H9 (cell line): ENCODE measurements around the gene HIRA. TPM values are rescaled to one million over a fixed set of nuclear protein-coding genes. Genes with fewer than 3 reads are reported as not detected.

Experiments used
- DNase-seq: peaks from one replicate; pipeline ENCODE4 v3.0.0-alpha.2; 2017
- H2AFZ ChIP-seq: one replicate; pipeline ENCODE4 v1.6.1; 2013; ENCODE audit warnings: mild to moderate bottlenecking, low read length, control low read depth, moderate library complexity
- H2AK5ac ChIP-seq: 2 replicates; pipeline ENCODE4 v1.6.1; 2013; ENCODE audit warnings: low read length, control low read depth, mixed read lengths; ENCODE audit not compliant: insufficient read length
- H2BK120ac ChIP-seq: one replicate; pipeline ENCODE4 v1.6.1; 2013; ENCODE audit warnings: low read depth, mild to moderate bottlenecking, low read length, control low read depth, inconsistent platforms; ENCODE audit not compliant: poor library complexity, severe bottlenecking
- H2BK12ac ChIP-seq: 2 replicates; pipeline ENCODE4 v1.6.1; 2013; ENCODE audit warnings: low read length, control low read depth, mixed read lengths, low read depth; ENCODE audit not compliant: insufficient read length
- H2BK15ac ChIP-seq: 2 replicates; pipeline ENCODE4 v1.6.1; 2013; ENCODE audit warnings: low read depth, low read length, control low read depth
- H2BK20ac ChIP-seq: one replicate; pipeline ENCODE4 v1.6.1; 2013; ENCODE audit warnings: low read depth, mild to moderate bottlenecking, low read length, control low read depth, inconsistent platforms; ENCODE audit not compliant: poor library complexity, severe bottlenecking
- H2BK5ac ChIP-seq: 2 replicates; pipeline ENCODE4 v1.6.1; 2013; ENCODE audit warnings: low read length, control low read depth, mixed read lengths; ENCODE audit not compliant: insufficient read length
- H3K14ac ChIP-seq: 2 replicates; pipeline ENCODE4 v1.6.1; 2013; ENCODE audit warnings: low read length, control low read depth; ENCODE audit not compliant: insufficient read depth
- H3K18ac ChIP-seq: 2 replicates; pipeline ENCODE4 v1.6.1; 2013; ENCODE audit warnings: low read depth, mild to moderate bottlenecking, mixed read lengths, low read length, control low read depth; ENCODE audit not compliant: insufficient read length
- H3K23ac ChIP-seq: 2 replicates; pipeline ENCODE4 v1.6.1; 2013; ENCODE audit warnings: low read length, control low read depth, mixed read lengths, low read depth; ENCODE audit not compliant: insufficient read length
- H3K23me2 ChIP-seq: 2 replicates; pipeline ENCODE4 v1.6.1; 2013; ENCODE audit warnings: low read depth, mild to moderate bottlenecking, mixed read lengths, low read length, control low read depth; ENCODE audit not compliant: insufficient read length, poor library complexity, severe bottlenecking
- H3K27ac ChIP-seq: 2 replicates; pipeline ENCODE4 v1.5.1; 2013; ENCODE audit warnings: low read length, control low read depth, mixed read lengths, low read depth; ENCODE audit not compliant: insufficient read length
- H3K27me3 ChIP-seq: 2 replicates; pipeline ENCODE4 v1.6.1; 2013; ENCODE audit warnings: low read length, control low read depth, inconsistent platforms; ENCODE audit not compliant: insufficient read depth
- H3K4ac ChIP-seq: 2 replicates; pipeline ENCODE4 v1.6.1; 2013; ENCODE audit warnings: low read depth, mild to moderate bottlenecking, control low read depth, inconsistent platforms, low read length, moderate library complexity
- H3K4me1 ChIP-seq: 2 replicates; pipeline ENCODE4 v1.6.1; 2013; ENCODE audit warnings: low read length, control low read depth, inconsistent platforms; ENCODE audit not compliant: insufficient read depth
- H3K4me2 ChIP-seq: 2 replicates; pipeline ENCODE4 v1.6.1; 2013; ENCODE audit warnings: low read length, control low read depth, mixed read lengths; ENCODE audit not compliant: insufficient read length, insufficient read depth
- H3K56ac ChIP-seq: 2 replicates; pipeline ENCODE4 v1.6.1; 2013; ENCODE audit warnings: low read depth, mild to moderate bottlenecking, mixed read lengths, low read length, control low read depth; ENCODE audit not compliant: insufficient read length
- H3K79me1 ChIP-seq: 2 replicates; pipeline ENCODE4 v1.6.1; 2013; ENCODE audit warnings: low read depth, mild to moderate bottlenecking, moderate library complexity, low read length, control low read depth, inconsistent platforms; ENCODE audit not compliant: insufficient read depth, poor library complexity, severe bottlenecking
- H3K79me2 ChIP-seq: 2 replicates; pipeline ENCODE4 v1.6.1; 2013; ENCODE audit warnings: low read length, control low read depth, inconsistent platforms; ENCODE audit not compliant: insufficient read depth
- H3K9ac ChIP-seq: 2 replicates; pipeline ENCODE4 v1.6.1; 2013; ENCODE audit warnings: low read length, control low read depth, mixed read lengths; ENCODE audit not compliant: insufficient read length; ENCODE audit errors: extremely low read depth
- H3K9me3 ChIP-seq: one replicate; pipeline ENCODE4 v1.6.1; 2013; ENCODE audit warnings: low read depth, low read length, inconsistent platforms; ENCODE audit not compliant: control insufficient read depth
- H3T11ph ChIP-seq: one replicate; pipeline ENCODE4 v1.6.1; 2013; ENCODE audit warnings: mild to moderate bottlenecking, low read length, control low read depth, inconsistent platforms
- H4K20me1 ChIP-seq: one replicate; pipeline ENCODE4 v1.6.1; 2013; ENCODE audit not compliant: control insufficient read depth, insufficient read length, insufficient read depth
- H4K5ac ChIP-seq: 2 replicates; pipeline ENCODE4 v1.6.1; 2013; ENCODE audit warnings: low read depth, mild to moderate bottlenecking, mixed read lengths, low read length, control low read depth; ENCODE audit not compliant: insufficient read length
- H4K8ac ChIP-seq: replicated peaks from 2 replicates; pipeline ENCODE4 v1.6.1; 2013; ENCODE audit warnings: low read length, control low read depth, mixed read lengths, low read depth; ENCODE audit not compliant: insufficient read length
- H4K91ac ChIP-seq: 2 replicates; pipeline ENCODE4 v1.6.1; 2013; ENCODE audit warnings: low read depth, mild to moderate bottlenecking, moderate library complexity, mixed read lengths, low read length, control low read depth; ENCODE audit not compliant: insufficient read length
- H3K27ac Mint-ChIP-seq, 3 experiments: 2 replicates in 2 of 3; 3 replicates in 1 of 3; pipeline ENCODE4 v1.8.0; 2020 to 2021; ENCODE audit warnings: mixed read lengths in 3 of 3, mild to moderate bottlenecking in 1 of 3, moderate library complexity in 1 of 3
- H3K27me3 Mint-ChIP-seq: 2 replicates; pipeline ENCODE4 v1.8.0; 2021; ENCODE audit warnings: low read depth, mild to moderate bottlenecking, moderate library complexity, mixed read lengths
- H3K36me3 Mint-ChIP-seq, 3 experiments: 2 replicates in 2 of 3; 3 replicates in 1 of 3; pipeline ENCODE4 v1.8.0; 2020 to 2021; ENCODE audit warnings: low read depth in 3 of 3, mixed read lengths in 3 of 3; ENCODE audit not compliant: insufficient read depth in 1 of 3
- H3K4me1 Mint-ChIP-seq, 2 experiments: 2 replicates each; pipeline ENCODE4 v1.8.0; 2020; ENCODE audit warnings: mixed read lengths in 2 of 2
- H3K4me3 Mint-ChIP-seq, 2 experiments: 2 replicates in 1 of 2; 3 replicates in 1 of 2; pipeline ENCODE4 v1.8.0; 2020 to 2021; ENCODE audit warnings: mild to moderate bottlenecking in 2 of 2, mixed read lengths in 2 of 2, moderate library complexity in 1 of 2
- H3K9me3 Mint-ChIP-seq, 2 experiments: 2 replicates in 1 of 2; 3 replicates in 1 of 2; pipeline ENCODE4 v1.8.0; 2020; ENCODE audit warnings: mild to moderate bottlenecking in 2 of 2, mixed read lengths in 2 of 2, moderate library complexity in 1 of 2
- WGBS: extraction: QIAGEN DNeasy Blood & Tissue Kit; methylation state at CpG from one replicate; pipeline ENCODE4 v1.1.7; 2013; ENCODE audit warnings: missing lambda C conversion rate, low lambda C conversion rate, mixed read lengths; ENCODE audit not compliant: insufficient read length; ENCODE audit errors: extremely low coverage; 5-methylcytosine and 5-hydroxymethylcytosine counted together
- total RNA-seq: library from RNA; stranded (reverse); gene quantifications from 2 replicates; pipeline ENCODE4 v1.2.1, GENCODE V29; 2021
- TF ChIP-seq, protein P1 (sequence below): fragments of 200-600 bp; sonication (generic); conservative IDR thresholded peaks from 3 replicates; pipeline ENCODE4 v1.8.0; 2021; ENCODE audit warnings: antibody characterized with exemption, mild to moderate bottlenecking

Gene HIRA
- total RNA-seq, 1 experiment from 2014 or later, result 51.9 TPM

DNA sequence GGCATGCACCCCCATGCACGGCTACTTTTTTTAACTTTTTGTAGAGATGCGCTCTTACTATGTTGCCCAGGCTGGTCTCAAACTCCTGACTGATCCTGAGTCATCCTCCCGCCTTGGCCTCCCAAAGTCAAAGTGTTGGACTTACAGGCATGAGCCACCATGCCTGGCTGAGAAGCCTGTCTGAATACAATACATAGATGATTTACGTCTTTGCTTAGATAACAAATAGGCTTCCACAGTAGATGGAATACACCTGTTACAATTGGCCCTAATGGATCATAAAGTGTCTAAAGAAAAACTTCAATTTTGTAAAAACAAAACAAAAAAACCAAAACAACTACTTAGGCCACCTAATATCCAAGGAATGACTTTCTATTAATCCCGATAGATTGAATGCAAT, 127.0 kb downstream of the HIRA start:
- TF ChIP-seq, protein P1, sequence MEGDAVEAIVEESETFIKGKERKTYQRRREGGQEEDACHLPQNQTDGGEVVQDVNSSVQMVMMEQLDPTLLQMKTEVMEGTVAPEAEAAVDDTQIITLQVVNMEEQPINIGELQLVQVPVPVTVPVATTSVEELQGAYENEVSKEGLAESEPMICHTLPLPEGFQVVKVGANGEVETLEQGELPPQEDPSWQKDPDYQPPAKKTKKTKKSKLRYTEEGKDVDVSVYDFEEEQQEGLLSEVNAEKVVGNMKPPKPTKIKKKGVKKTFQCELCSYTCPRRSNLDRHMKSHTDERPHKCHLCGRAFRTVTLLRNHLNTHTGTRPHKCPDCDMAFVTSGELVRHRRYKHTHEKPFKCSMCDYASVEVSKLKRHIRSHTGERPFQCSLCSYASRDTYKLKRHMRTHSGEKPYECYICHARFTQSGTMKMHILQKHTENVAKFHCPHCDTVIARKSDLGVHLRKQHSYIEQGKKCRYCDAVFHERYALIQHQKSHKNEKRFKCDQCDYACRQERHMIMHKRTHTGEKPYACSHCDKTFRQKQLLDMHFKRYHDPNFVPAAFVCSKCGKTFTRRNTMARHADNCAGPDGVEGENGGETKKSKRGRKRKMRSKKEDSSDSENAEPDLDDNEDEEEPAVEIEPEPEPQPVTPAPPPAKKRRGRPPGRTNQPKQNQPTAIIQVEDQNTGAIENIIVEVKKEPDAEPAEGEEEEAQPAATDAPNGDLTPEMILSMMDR, result no peak
- Histone ChIP-seq H2AK5ac (no peak overlapping the region), H4K91ac (no peak overlapping the region), H2BK12ac (no peak overlapping the region), H2BK20ac (no peak overlapping the region), H3K79me2 (no peaks in the 10 kb centered on the region), H4K5ac (no peak overlapping the region), H3K9ac (no peak overlapping the region), H3K27me3 (no peaks in the 10 kb centered on the region), H3K56ac (no peak overlapping the region), H2BK15ac (no peak overlapping the region), H3K9me3 (no peaks in the 10 kb centered on the region), H3T11ph (no peak overlapping the region), H3K4me2 (no peak overlapping the region), H3K18ac (no peak overlapping the region), H3K4me1 (no peaks in the 10 kb centered on the region), H3K4ac (no peak overlapping the region), H3K23me2 (no peaks in the 10 kb centered on the region), H2BK120ac (no peak overlapping the region), H3K27ac (no peak overlapping the region), H3K23ac (no peak overlapping the region), H2BK5ac (no peak overlapping the region), H3K79me1 (no peaks in the 10 kb centered on the region), H4K20me1 (no peaks in the 10 kb centered on the region), H4K8ac (no peak overlapping the region), H2AFZ (no peak overlapping the region), H3K14ac (no peak overlapping the region)
- no peak overlapping the region for H3K4me3 Mint-ChIP-seq
- peaks cover 0 to 3% of the 10 kb centered on the region in 2 experiments; a peak in 2 of 5 replicates for H3K9me3 Mint-ChIP-seq
- no CpG with 5 or more reads among the region's 5 CpGs for WGBS
- no peak for DNase-seq
- no peak overlapping the region for H3K27ac Mint-ChIP-seq
- no peaks in the 10 kb centered on the region for H3K36me3 Mint-ChIP-seq
- H3K4me1 Mint-ChIP-seq, result no peaks in the 10 kb centered on the region
- H3K27me3 Mint-ChIP-seq, result no peaks in the 10 kb centered on the region; the same call in none of the 2 replicates
